NT2/D1 (cell line): ENCODE data around the gene ABTB2.

Experiments used
- SUZ12 ChIP-seq: IDR thresholded peaks from 2 replicates; pipeline ENCODE4 v1.6.1; 2011; ENCODE audit not compliant: insufficient read length, insufficient read depth; ENCODE audit errors: extremely low read depth
- YY1 ChIP-seq: IDR thresholded peaks from 2 replicates; pipeline ENCODE4 v1.6.1; 2011; ENCODE audit not compliant: insufficient read length, insufficient read depth
- ZNF274 ChIP-seq: IDR thresholded peaks from 2 replicates; pipeline ENCODE4 v1.6.1; 2011; ENCODE audit warnings: mild to moderate bottlenecking, low read depth, low read length

DNA sequence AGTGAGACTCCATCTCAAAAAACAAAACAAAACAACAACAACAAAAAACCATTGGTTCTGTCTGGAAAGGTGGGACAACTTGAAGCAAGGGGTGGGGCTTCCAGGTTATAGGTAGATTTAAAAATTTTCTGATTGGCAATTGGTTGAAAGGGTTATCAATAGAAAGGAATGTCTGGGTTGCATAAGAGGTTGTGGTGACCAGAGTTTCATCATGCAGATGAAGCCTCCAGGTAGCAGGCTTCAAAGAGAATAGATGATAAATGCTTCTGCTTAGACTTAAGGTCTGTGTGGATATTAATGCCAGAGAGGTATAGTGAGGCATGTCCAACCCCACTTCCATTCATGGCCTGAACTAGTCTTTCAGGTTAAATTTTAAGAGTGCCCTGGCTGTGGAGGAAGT, 135.8 kb downstream of the ABTB2 start:
- TF ChIP-seq ZNF274 (no peak), YY1 (no peak), SUZ12 (no peak)
